ENCODE results near the gene ASIC5. TPM values are rescaled to one million over a fixed set of nuclear protein-coding genes. Genes with fewer than 3 reads are reported as not detected.
"Not testable (repeated sequence)": the region's sequence is repeated elsewhere in the genome, so short reads cannot be mapped to it uniquely, and the experiment has no call there.

The ASIC5 gene
- total RNA-seq, 4 donors from 2014 or later, result not detected

DNA sequence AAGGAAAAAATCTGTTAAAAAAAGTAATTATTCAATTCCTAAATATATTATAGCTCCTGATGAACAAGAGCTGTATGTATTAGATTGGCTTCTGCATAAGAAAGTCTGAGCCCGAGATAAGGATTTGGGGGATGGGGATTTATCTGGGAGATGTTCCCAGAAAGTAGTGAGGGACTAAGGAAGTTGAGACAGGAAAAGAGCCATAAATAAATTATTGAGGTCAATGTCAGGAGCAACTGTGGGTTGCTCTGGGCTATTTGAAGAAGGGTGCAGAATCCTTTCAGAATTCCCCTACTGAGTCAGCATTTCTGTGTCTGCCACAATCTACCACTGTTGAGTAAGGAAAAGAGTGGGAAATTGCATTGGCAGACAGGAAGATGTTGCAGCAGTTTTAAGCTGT is 34.3 kb upstream of the ASIC5 start:
- no peak for DNase-seq (ENCODE audit: low spot score in 2 of 2)
- WGBS, 2 donors, result 8 to 16% methylated on average over 1 of the region's 1 CpG
- Histone ChIP-seq H3K4me1 (peaks cover 0 to 6% (median 0%) of the 10 kb centered on the region in 4 donors), H3K27ac (no peak overlapping the region), H3K27me3 (no peaks in the 10 kb centered on the region), H3K36me3 (no peaks in the 10 kb centered on the region), H3K9me3 (peaks cover 0 to 6% (median 2%) of the 10 kb centered on the region in 4 donors), H3K4me3 (no peak overlapping the region)
- TF ChIP-seq CTCF (IDR thresholded peaks at IDR 0.05) (no peak), EP300 (IDR thresholded peaks at IDR 0.05) (no peak)

DNA sequence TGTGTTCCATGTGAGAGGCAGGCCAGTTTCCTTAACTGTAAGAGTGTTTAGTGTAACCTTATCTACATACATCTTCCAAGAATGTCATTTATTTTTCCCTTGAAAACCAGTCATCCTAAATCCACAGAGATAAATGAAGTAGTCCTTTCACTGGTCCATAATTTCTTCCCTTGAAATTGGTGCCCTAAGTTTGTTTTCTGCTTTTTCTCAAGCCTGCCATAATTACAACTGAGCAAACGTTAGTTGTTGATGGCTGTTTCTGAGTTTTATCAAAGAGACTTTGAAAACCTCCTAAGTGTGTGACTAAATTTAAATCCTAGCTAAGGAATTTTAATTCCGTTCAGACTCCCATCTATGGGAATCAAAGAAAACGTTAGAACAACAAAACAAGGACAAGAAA is 33.8 kb upstream of the ASIC5 start:
- Histone ChIP-seq H3K4me1 (peaks cover 0 to 6% (median 0%) of the 10 kb centered on the region in 4 donors), H3K9me3 (peaks cover 0 to 6% (median 2%) of the 10 kb centered on the region in 4 donors), H3K4me3 (no peak overlapping the region), H3K36me3 (no peaks in the 10 kb centered on the region), H3K27ac (no peak overlapping the region), H3K27me3 (no peaks in the 10 kb centered on the region)
- no peak for TF ChIP-seq EP300 (IDR thresholded peaks at IDR 0.05)
- no peak for TF ChIP-seq POLR2A (IDR thresholded peaks at IDR 0.05)
- TF ChIP-seq CTCF (IDR thresholded peaks at IDR 0.05), result no peak
- 10 to 16% methylated on average over 3 of the region's 3 CpGs for WGBS, 2 donors
- DNase-seq (ENCODE audit: low spot score in 2 of 2), result no peak

- not testable (repeated sequence) for DNase-seq (ENCODE audit: low spot score in 2 of 2)
- WGBS, 2 donors, result 89 to 96% methylated on average over 2 of the region's 2 CpGs
These were observed 32.3 kb upstream of the ASIC5 start for GRCh38 chr4:155898371-155898770.

GRCh38 chr4:155891058-155891457 is 25.0 kb upstream of the ASIC5 start:
- 68 to 77% methylated on average over 3 of the region's 3 CpGs for WGBS, 2 donors
- no peak overlapping the region for H3K4me3 ChIP-seq
- DNase-seq (ENCODE audit: low spot score in 2 of 2), result no peak

More at GRCh38 chr4:155898371-155898770, 32.3 kb upstream of the ASIC5 start:
- not testable (repeated sequence) for H3K9me3 ChIP-seq, H3K27me3 ChIP-seq, H3K4me3 ChIP-seq, H3K36me3 ChIP-seq, H3K4me1 ChIP-seq, H3K27ac ChIP-seq

GRCh38 chr4:155889946-155890345 is 23.9 kb upstream of the ASIC5 start:
- Histone ChIP-seq H3K9me3 (no peaks in the 10 kb centered on the region), H3K27me3 (no peaks in the 10 kb centered on the region), H3K4me3 (no peak overlapping the region), H3K36me3 (no peaks in the 10 kb centered on the region), H3K4me1 (no peaks in the 10 kb centered on the region), H3K27ac (no peak overlapping the region)
- no peak for TF ChIP-seq POLR2A (IDR thresholded peaks at IDR 0.05)
- TF ChIP-seq CTCF (IDR thresholded peaks at IDR 0.05), result no peak
- no peak for TF ChIP-seq EP300 (IDR thresholded peaks at IDR 0.05)
- 91 to 97% methylated on average over 2 of the region's 2 CpGs for WGBS, 2 donors
- no peak for DNase-seq (ENCODE audit: low spot score in 2 of 2)

More at GRCh38 chr4:155891058-155891457, 25.0 kb upstream of the ASIC5 start:
- TF ChIP-seq POLR2A (IDR thresholded peaks at IDR 0.05) (no peak), EP300 (IDR thresholded peaks at IDR 0.05) (no peak), CTCF (IDR thresholded peaks at IDR 0.05) (no peak)
- Histone ChIP-seq H3K27ac (no peak overlapping the region), H3K9me3 (no peaks in the 10 kb centered on the region), H3K27me3 (no peaks in the 10 kb centered on the region), H3K4me1 (no peaks in the 10 kb centered on the region), H3K36me3 (no peaks in the 10 kb centered on the region)

Data from tibial nerve (tissue), 4 donors.